K562 (cell line): ENCODE results near the gene MRRF. TPM values are rescaled to one million over a fixed set of nuclear protein-coding genes. Genes with fewer than 3 reads are reported as not detected.

ENCODE experiments used
- CTBP1 ChIP-seq: fragments of 450-650 bp; IDR thresholded peaks from 2 replicates; pipeline ENCODE4 v1.6.1; 2016; ENCODE audit warnings: borderline replicate concordance
- EP400 ChIP-seq: fragments of 450-650 bp; IDR thresholded peaks from 2 replicates; pipeline ENCODE4 v1.6.1; 2017; ENCODE audit warnings: antibody characterized with exemption, mild to moderate bottlenecking, moderate library complexity
- GMEB1 ChIP-seq: fragments of 250-450 bp; sonication (Bioruptor Pico); IDR thresholded peaks from 2 replicates; pipeline ENCODE4 v1.4.0; 2020; ENCODE audit warnings: mild to moderate bottlenecking
- IRF1 ChIP-seq: sonication (generic); formaldehyde crosslinking; IDR thresholded peaks from 2 replicates; pipeline ENCODE4 v1.8.0; 2022; ENCODE audit warnings: missing genetic modification reagents, mild to moderate bottlenecking, borderline replicate concordance
- LCOR ChIP-seq: sonication (generic); formaldehyde crosslinking; IDR thresholded peaks from 2 replicates; pipeline ENCODE4 v1.8.0; 2022; ENCODE audit warnings: mild to moderate bottlenecking, missing genetic modification reagents
- MAFF ChIP-seq: IDR thresholded peaks from 2 replicates; pipeline ENCODE4 v1.6.1; 2012; ENCODE audit warnings: low read length, improper control_type of control experiment
- NCOA6 ChIP-seq: fragments of 450-650 bp; IDR thresholded peaks from 2 replicates; pipeline ENCODE4 v1.6.1; 2017; ENCODE audit warnings: mild to moderate bottlenecking
- NEUROD1 ChIP-seq: fragments of 150-350 bp; IDR thresholded peaks from 2 replicates; pipeline ENCODE4 v1.6.1; 2014; ENCODE audit warnings: borderline replicate concordance, low read length, low read depth; ENCODE audit not compliant: partially characterized antibody
- RHOXF2B ChIP-seq: fragments of 250-450 bp; sonication (Bioruptor Pico); conservative IDR thresholded peaks from 2 replicates; pipeline ENCODE4 v1.5.1; 2021
- USF1 ChIP-seq: sonication (generic); formaldehyde crosslinking; IDR thresholded peaks from 2 replicates; pipeline ENCODE4 v1.9.0; 2022; ENCODE audit warnings: mild to moderate bottlenecking, missing genetic modification reagents
- polyA plus RNA-seq, 8 experiments: library from polyadenylated mRNA; depleted of rRNA in 4 of 8; stranded (reverse) in 5 of 8; unstranded in 3 of 8; fragments of >200 nt; fragmentation: Nextera tagmentation in 2 of 8; fragmentation: Illumina TruSeq in 1 of 8; extraction: Ambion mirVana in 2 of 8; extraction: Trizol in 1 of 8; gene quantifications; 2 replicates each; pipeline versions ENCODE4 v1.2.1 to v1.2.3, GENCODE V29; 2011 to 2014; ENCODE audit warnings: inconsistent platforms in 1 of 8, missing spikeins in 1 of 8
- total RNA-seq, 7 experiments: library from RNA; depleted of rRNA in 6 of 7; stranded (reverse); fragments of >200 nt in 6 of 7; fragmentation: Illumina TruSeq in 2 of 7; extraction: Trizol in 2 of 7; gene quantifications; 2 replicates each; pipeline versions ENCODE4 v1.2.1 to v1.2.3, GENCODE V29; 2011 to 2021; ENCODE audit warnings: low replicate concordance in 1 of 7
- TF ChIP-seq, protein P1 (sequence below), 2 experiments: fragments of 450-650 bp; formaldehyde crosslinking in 1 of 2; IDR thresholded peaks; 2 replicates each; pipeline versions ENCODE4 v1.4.0 to v1.6.1; 2014 to 2020; ENCODE audit warnings: mild to moderate bottlenecking in 2 of 2, borderline replicate concordance in 1 of 2, low read depth in 1 of 2

Gene MRRF
- total and polyA plus RNA-seq, 9 of the 15 experiments (the other 6 are each of a cell fraction or from before 2014, with no cell fraction given): 55.0 to 105 (median 81.2) TPM

- TF ChIP-seq NCOA6 (no peak; the same call in 1 of the 2 replicates), RHOXF2B (no peak), EP400 (peak; percentile 98), LCOR (peak; percentile 87), GMEB1 (CRISPR knock-in tag) (peak; percentile 97), IRF1 (CRISPR knock-in tag) (no peak), MAFF (no peak), NEUROD1 (peak; percentile 9), CTBP1 (peak; percentile 84), USF1 (peak; percentile 63)
- TF ChIP-seq, protein P1, sequence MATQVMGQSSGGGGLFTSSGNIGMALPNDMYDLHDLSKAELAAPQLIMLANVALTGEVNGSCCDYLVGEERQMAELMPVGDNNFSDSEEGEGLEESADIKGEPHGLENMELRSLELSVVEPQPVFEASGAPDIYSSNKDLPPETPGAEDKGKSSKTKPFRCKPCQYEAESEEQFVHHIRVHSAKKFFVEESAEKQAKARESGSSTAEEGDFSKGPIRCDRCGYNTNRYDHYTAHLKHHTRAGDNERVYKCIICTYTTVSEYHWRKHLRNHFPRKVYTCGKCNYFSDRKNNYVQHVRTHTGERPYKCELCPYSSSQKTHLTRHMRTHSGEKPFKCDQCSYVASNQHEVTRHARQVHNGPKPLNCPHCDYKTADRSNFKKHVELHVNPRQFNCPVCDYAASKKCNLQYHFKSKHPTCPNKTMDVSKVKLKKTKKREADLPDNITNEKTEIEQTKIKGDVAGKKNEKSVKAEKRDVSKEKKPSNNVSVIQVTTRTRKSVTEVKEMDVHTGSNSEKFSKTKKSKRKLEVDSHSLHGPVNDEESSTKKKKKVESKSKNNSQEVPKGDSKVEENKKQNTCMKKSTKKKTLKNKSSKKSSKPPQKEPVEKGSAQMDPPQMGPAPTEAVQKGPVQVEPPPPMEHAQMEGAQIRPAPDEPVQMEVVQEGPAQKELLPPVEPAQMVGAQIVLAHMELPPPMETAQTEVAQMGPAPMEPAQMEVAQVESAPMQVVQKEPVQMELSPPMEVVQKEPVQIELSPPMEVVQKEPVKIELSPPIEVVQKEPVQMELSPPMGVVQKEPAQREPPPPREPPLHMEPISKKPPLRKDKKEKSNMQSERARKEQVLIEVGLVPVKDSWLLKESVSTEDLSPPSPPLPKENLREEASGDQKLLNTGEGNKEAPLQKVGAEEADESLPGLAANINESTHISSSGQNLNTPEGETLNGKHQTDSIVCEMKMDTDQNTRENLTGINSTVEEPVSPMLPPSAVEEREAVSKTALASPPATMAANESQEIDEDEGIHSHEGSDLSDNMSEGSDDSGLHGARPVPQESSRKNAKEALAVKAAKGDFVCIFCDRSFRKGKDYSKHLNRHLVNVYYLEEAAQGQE (IDR thresholded peaks at IDR 0.05; ENCODE audit: borderline replicate concordance): no peak
- TF ChIP-seq, protein P1 (CRISPR knock-in tag; IDR thresholded peaks at IDR 0.05; ENCODE audit: low read depth): no peak
Observed at GRCh38 chr9:122264360-122265148, at the start of gene MRRF, which contains the start of gene RBM18 (continued).
